A549 (cell line): ENCODE data around the gene BCAS3. TPM values are rescaled to one million over a fixed set of nuclear protein-coding genes. Genes with fewer than 3 reads are reported as not detected.
A peak's percentile ranks its signal among the peaks of the same experiment; 100 is the strongest.

Source experiments
- ATAC-seq, 2 experiments: fragments of 200-7000 bp in 1 of 2; fragments of >200 bp in 1 of 2; cut with Nextera tagmentation in 1 of 2; cut with Tn5 transposase in 1 of 2; 3 replicates each; pipeline versions ENCODE4 v1.8.0 to v1.9.1; 2018 to 2020; ENCODE audit warnings: mild to moderate bottlenecking in 1 of 2, moderate library complexity in 1 of 2
- CTCF ChIA-PET: fragments of 300-600 bp; sonication (Branson Sonifier 250); formaldehyde crosslinking; extraction: SDS; loops from one replicate; lab custom pipeline; 2021; ENCODE audit warnings: antibody characterized with exemption, inconsistent platforms; lab: Yijun Ruan, JAX
- POLR2A ChIA-PET: fragments of 350-600 bp; formaldehyde crosslinking; extraction: SDS; loops from one replicate; lab custom pipeline; 2021; ENCODE audit warnings: antibody characterized with exemption, inconsistent platforms; lab: Yijun Ruan, JAX
- DNase-seq, 2 experiments: peaks; one replicate each; pipeline versions ENCODE4 v3.0.0 to v3.0.0-alpha.2; 2011 to 2016; ENCODE audit warnings: low read depth in 1 of 2, low spot score in 1 of 2
- FAIRE-seq: peaks from 2 replicates; lab custom pipeline; 2011; peaks lifted over from hg19 to GRCh38; lab: Jason Lieb, UNC
- H3K27ac ChIP-seq, 2 experiments: fragments of >200 bp; sonication (Bioruptor Twin); formaldehyde crosslinking; 3 replicates each; pipeline ENCODE4 v1.5.1; 2016 to 2017
- H3K4me1 ChIP-seq: fragments of >200 bp; sonication (Bioruptor Twin); formaldehyde crosslinking; 3 replicates; pipeline ENCODE4 v1.6.1; 2016
- H3K4me2 ChIP-seq: fragments of >200 bp; sonication (Bioruptor Twin); formaldehyde crosslinking; 3 replicates; pipeline ENCODE4 v1.6.1; 2016
- H3K4me3 ChIP-seq: fragments of >200 bp; sonication (Bioruptor Twin); formaldehyde crosslinking; 3 replicates; pipeline ENCODE4 v1.5.1; 2016
- H3K9me3 ChIP-seq: fragments of >200 bp; sonication (Bioruptor Twin); formaldehyde crosslinking; 3 replicates; pipeline ENCODE4 v1.6.1; 2016
- BCL3 ChIP-seq: fragments of >200 bp; sonication (Bioruptor Twin); formaldehyde crosslinking; IDR thresholded peaks from 3 replicates; pipeline ENCODE4 v1.6.1; 2016
- CBX8 ChIP-seq: fragments of 200-600 bp; sonication (generic); IDR thresholded peaks from 2 replicates; pipeline ENCODE4 v1.6.1; 2016
- CEBPB ChIP-seq, 2 experiments: fragments of >200 bp in 1 of 2; sonication (Bioruptor Twin) in 1 of 2; formaldehyde crosslinking in 1 of 2; IDR thresholded peaks; 2 replicates each; pipeline ENCODE4 v1.6.1; 2012 to 2016
- EHF ChIP-seq: fragments of 250-450 bp; sonication (Bioruptor Pico); IDR thresholded peaks from 2 replicates; pipeline ENCODE4 v1.5.0; 2020; ENCODE audit warnings: mild to moderate bottlenecking
- EHMT2 ChIP-seq: fragments of 200-600 bp; sonication (generic); IDR thresholded peaks from 2 replicates; pipeline ENCODE4 v1.6.1; 2016; ENCODE audit warnings: antibody characterized with exemption, low read depth, mild to moderate bottlenecking, moderate library complexity
- EP300 ChIP-seq, 2 experiments: fragments of >200 bp; sonication (Bioruptor Twin); formaldehyde crosslinking; IDR thresholded peaks; 2 replicates in 1 of 2; 3 replicates in 1 of 2; pipeline ENCODE4 v1.6.1; 2016 to 2017
- FOXS1 ChIP-seq: fragments of 250-450 bp; sonication (Bioruptor Pico); IDR thresholded peaks from 2 replicates; pipeline ENCODE4 v1.5.0; 2020; ENCODE audit warnings: mild to moderate bottlenecking, moderate library complexity
- HDAC2 ChIP-seq: fragments of 200-600 bp; sonication (generic); IDR thresholded peaks from 2 replicates; pipeline ENCODE4 v1.6.1; 2016
- HOXB13 ChIP-seq: fragments of 250-450 bp; sonication (Bioruptor Pico); IDR thresholded peaks from 2 replicates; pipeline ENCODE4 v1.5.0; 2020; ENCODE audit warnings: low read depth, mild to moderate bottlenecking, moderate library complexity
- HOXB5 ChIP-seq: fragments of 250-450 bp; sonication (Bioruptor Pico); IDR thresholded peaks from 2 replicates; pipeline ENCODE4 v1.5.0; 2020; ENCODE audit warnings: mild to moderate bottlenecking, moderate library complexity
- JUN ChIP-seq, 2 experiments: fragments of >200 bp; sonication (Bioruptor Twin); formaldehyde crosslinking; IDR thresholded peaks; 2 replicates in 1 of 2; 3 replicates in 1 of 2; pipeline ENCODE4 v1.6.1; 2016 to 2017
- JUNB ChIP-seq: fragments of >200 bp; sonication (Bioruptor Twin); formaldehyde crosslinking; IDR thresholded peaks from 2 replicates; pipeline ENCODE4 v1.6.1; 2016
- KDM1A ChIP-seq: fragments of 200-600 bp; sonication (generic); IDR thresholded peaks from 2 replicates; pipeline ENCODE4 v1.6.1; 2016; ENCODE audit warnings: low read depth, mild to moderate bottlenecking
- MAZ ChIP-seq: fragments of 150-350 bp; IDR thresholded peaks from 2 replicates; pipeline ENCODE4 v1.6.1; 2014; ENCODE audit warnings: antibody characterized with exemption, low read depth, low read length, borderline replicate concordance
- PBX3 ChIP-seq: IDR thresholded peaks from 2 replicates; pipeline ENCODE4 v1.6.1; 2012
- POLR2A ChIP-seq: IDR thresholded peaks from 2 replicates; pipeline ENCODE4 v1.6.1; 2012; ENCODE audit warnings: mild to moderate bottlenecking, low read length
- POLR2AphosphoS2 ChIP-seq: conservative IDR thresholded peaks from 2 replicates; pipeline ENCODE4 v1.6.1; 2012; ENCODE audit warnings: low read length, improper control_type of control experiment, inconsistent platforms
- RFX5 ChIP-seq: fragments of 450-650 bp; IDR thresholded peaks from 2 replicates; pipeline ENCODE4 v1.7.1; 2014; ENCODE audit warnings: antibody characterized with exemption, mild to moderate bottlenecking, moderate library complexity
- RNF2 ChIP-seq: fragments of 200-600 bp; sonication (generic); IDR thresholded peaks from 2 replicates; pipeline ENCODE4 v1.6.1; 2016; ENCODE audit warnings: low read depth, mild to moderate bottlenecking, antibody characterized with exemption, moderate library complexity, borderline replicate concordance
- SMC3 ChIP-seq: fragments of >200 bp; sonication (Bioruptor Twin); formaldehyde crosslinking; IDR thresholded peaks from 3 replicates; pipeline ENCODE4 v1.6.1; 2018; ENCODE audit warnings: inconsistent platforms
- TP53 ChIP-seq: fragments of 250-450 bp; sonication (Bioruptor Pico); IDR thresholded peaks from 2 replicates; pipeline ENCODE4 v1.5.0; 2021; ENCODE audit warnings: mild to moderate bottlenecking, moderate library complexity
- ZC3H11A ChIP-seq: fragments of 450-650 bp; IDR thresholded peaks from 2 replicates; pipeline ENCODE4 v1.6.1; 2014; ENCODE audit warnings: antibody characterized with exemption, mild to moderate bottlenecking
- ZNF302 ChIP-seq: fragments of 250-450 bp; sonication (Bioruptor Pico); IDR thresholded peaks from 2 replicates; pipeline ENCODE4 v1.9.0; 2021; ENCODE audit warnings: inconsistent platforms, mild to moderate bottlenecking, moderate library complexity
- WGBS: methylation state at CpG from one replicate; pipeline ENCODE4 v1.1.6; 2017; ENCODE audit errors: missing lambda C conversion rate; 5-methylcytosine and 5-hydroxymethylcytosine counted together
- polyA plus RNA-seq, 4 experiments: library from polyadenylated mRNA; depleted of rRNA in 3 of 4; stranded (reverse); fragments of >200 nt; fragmentation: RNase III in 1 of 4; extraction: RNeasy Plus Mini Kit Qiagen cat#74134 plus additional on column Dnase treatment in 1 of 4; gene quantifications; 2 replicates in 3 of 4; 3 replicates in 1 of 4; pipeline ENCODE4 v1.2.3, GENCODE V29; 2011 to 2017
- TF ChIP-seq, protein P1 (sequence below): fragments of 450-650 bp; IDR thresholded peaks from 2 replicates; pipeline ENCODE4 v1.6.1; 2014; ENCODE audit warnings: antibody characterized with exemption

The BCAS3 gene
- polyA plus RNA-seq, 2 of the 4 experiments (the other 2 are of a cell fraction) = 14.7 to 43.4 TPM

- no peak for TF ChIP-seq BCL3
Observed at GRCh38 chr17:60857556-60858080, 180.0 kb downstream of the BCAS3 start (continued).

GRCh38 chr17:60862482-60862881 is 184.8 kb downstream of the BCAS3 start:
- H3K27ac ChIP-seq = no peak overlapping the region
- ATAC-seq (no peak), DNase-seq (no peak), FAIRE-seq (no peak)
- TF ChIP-seq EHF (CRISPR knock-in tag) (no peak), CBX8 (no peak)
- no peak overlapping the region for H3K4me3 ChIP-seq
- H3K4me1 ChIP-seq = no peaks in the 10 kb centered on the region
- H3K9me3 ChIP-seq = no peaks in the 10 kb centered on the region
- CTCF ChIA-PET = interaction anchor here (0.6 kb wide), 1 partner anchor 939 kb away, joined by 3 read pairs; no protein-coding TSS in a partner anchor
- POLR2A ChIA-PET = no interaction called here
- no peak overlapping the region for H3K4me2 ChIP-seq

DNA sequence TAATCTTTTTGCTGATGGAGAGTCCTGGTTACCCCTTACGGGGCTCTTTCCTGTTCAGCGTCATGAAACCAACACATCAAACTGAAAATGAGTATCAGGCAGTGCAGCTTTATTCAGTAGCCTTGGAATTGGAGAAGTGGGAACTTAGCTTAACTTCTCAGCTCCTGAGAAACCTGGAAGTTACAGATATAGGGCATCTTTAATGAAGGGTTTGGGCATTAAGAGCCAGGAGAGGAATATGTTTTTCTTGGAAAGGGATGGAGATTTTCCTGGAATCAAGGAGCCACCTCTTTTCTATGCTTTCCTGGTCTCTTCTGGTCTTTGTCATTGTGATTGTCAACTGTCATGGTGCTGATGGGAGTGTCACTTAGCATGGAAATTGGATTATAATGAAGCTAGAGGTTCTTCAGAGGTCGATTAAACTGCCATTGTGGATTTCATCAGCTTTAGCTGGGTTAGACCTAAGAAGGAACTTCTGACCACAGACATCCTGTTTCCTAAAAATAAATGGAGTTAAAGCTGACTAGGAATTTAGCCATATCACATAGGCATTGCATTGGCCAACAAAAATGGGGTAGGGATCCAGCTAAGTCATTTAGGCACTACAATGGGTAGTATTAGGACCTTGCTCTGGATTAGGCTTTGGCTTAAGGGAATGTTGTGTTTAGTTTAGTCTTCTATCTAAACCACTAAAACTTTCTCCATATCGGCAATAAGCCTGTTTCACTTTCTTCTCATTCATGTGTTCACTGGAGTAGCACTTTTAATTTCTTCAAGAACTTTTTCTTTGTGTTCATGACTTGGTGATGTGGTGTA is 186.4 kb downstream of the BCAS3 start:
- ChIA-PET POLR2A (no interaction called here), CTCF (interaction anchor here (1.0 to 1.4 kb wide), 2 partner anchors 10 to 13 kb away, joined by 4 read pairs; no protein-coding TSS in a partner anchor)
- H3K4me1 ChIP-seq = no peaks in the 10 kb centered on the region
- no peak for ATAC-seq
- TF ChIP-seq, protein P1, sequence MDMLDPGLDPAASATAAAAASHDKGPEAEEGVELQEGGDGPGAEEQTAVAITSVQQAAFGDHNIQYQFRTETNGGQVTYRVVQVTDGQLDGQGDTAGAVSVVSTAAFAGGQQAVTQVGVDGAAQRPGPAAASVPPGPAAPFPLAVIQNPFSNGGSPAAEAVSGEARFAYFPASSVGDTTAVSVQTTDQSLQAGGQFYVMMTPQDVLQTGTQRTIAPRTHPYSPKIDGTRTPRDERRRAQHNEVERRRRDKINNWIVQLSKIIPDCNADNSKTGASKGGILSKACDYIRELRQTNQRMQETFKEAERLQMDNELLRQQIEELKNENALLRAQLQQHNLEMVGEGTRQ = no peak
- TF ChIP-seq TP53 (CRISPR knock-in tag) = no peak
- H3K27ac ChIP-seq = no peak overlapping the region
- H3K4me2 ChIP-seq = no peak overlapping the region
- H3K9me3 ChIP-seq = no peaks in the 10 kb centered on the region
- FAIRE-seq = peak; percentile 68
- 71% methylated on average over 4 of the region's 4 CpGs for WGBS
- no peak overlapping the region for H3K4me3 ChIP-seq
- DNase-seq = no peak

- FAIRE-seq (no peak), DNase-seq (no peak)
- Histone ChIP-seq H3K4me1 (no peaks in the 10 kb centered on the region), H3K9me3 (no peaks in the 10 kb centered on the region)
- POLR2A ChIA-PET = no interaction called here
- no peak for TF ChIP-seq SMC3
- no peak for TF ChIP-seq POLR2A
- no peak for TF ChIP-seq ZC3H11A
- TF ChIP-seq CBX8 = no peak
- no peak for TF ChIP-seq EHMT2
- TF ChIP-seq EP300 (IDR thresholded peaks at IDR 0.05) = no peak
- no peak for TF ChIP-seq JUNB
- no peak for TF ChIP-seq HOXB13 (CRISPR knock-in tag)
- no peak for TF ChIP-seq CEBPB (IDR thresholded peaks at IDR 0.05)
- TF ChIP-seq PBX3 = no peak
- no peak for TF ChIP-seq ZNF302 (CRISPR knock-in tag)
- TF ChIP-seq KDM1A = no peak
- TF ChIP-seq HDAC2 = no peak
- no peak for TF ChIP-seq FOXS1 (CRISPR knock-in tag)
- TF ChIP-seq RNF2 = no peak
- TF ChIP-seq MAZ = no peak
- TF ChIP-seq HOXB5 (CRISPR knock-in tag) = no peak
- TF ChIP-seq POLR2AphosphoS2 = no peak
- TF ChIP-seq JUN (IDR thresholded peaks at IDR 0.05) = no peak
- TF ChIP-seq RFX5 = no peak
- TF ChIP-seq, all 56 proteins: peak for 0
- CTCF ChIA-PET = interaction anchor here (1.0 kb wide), 1 partner anchor 13 kb away, joined by 4 read pairs; no protein-coding TSS in a partner anchor
- H3K4me3 ChIP-seq = no peak overlapping the region
- ATAC-seq = no peak
- no peak overlapping the region for H3K27ac ChIP-seq
- WGBS = 72% methylated on average over 2 of the region's 2 CpGs
- H3K4me2 ChIP-seq = no peak overlapping the region
Observed at GRCh38 chr17:60864708-60865005, 187.0 kb downstream of the BCAS3 start.
